NCI-H460 (cell line): ENCODE data around the gene LSP1. TPM values are rescaled to one million over a fixed set of nuclear protein-coding genes. Genes with fewer than 3 reads are reported as not detected.

Experiments used
- DNase-seq: peaks from one replicate; pipeline ENCODE4 v3.0.0-alpha.2; 2016; ENCODE audit warnings: low read depth; ENCODE audit errors: extremely low read depth
- total RNA-seq: library from RNA; depleted of rRNA; stranded (reverse); fragments of >200 nt; shearing (Covaris generic); gene quantifications from 2 replicates; pipeline ENCODE4 v1.2.3, GENCODE V29; 2014

The LSP1 gene
- total RNA-seq, 1 experiment from 2014 or later: not detected

DNA sequence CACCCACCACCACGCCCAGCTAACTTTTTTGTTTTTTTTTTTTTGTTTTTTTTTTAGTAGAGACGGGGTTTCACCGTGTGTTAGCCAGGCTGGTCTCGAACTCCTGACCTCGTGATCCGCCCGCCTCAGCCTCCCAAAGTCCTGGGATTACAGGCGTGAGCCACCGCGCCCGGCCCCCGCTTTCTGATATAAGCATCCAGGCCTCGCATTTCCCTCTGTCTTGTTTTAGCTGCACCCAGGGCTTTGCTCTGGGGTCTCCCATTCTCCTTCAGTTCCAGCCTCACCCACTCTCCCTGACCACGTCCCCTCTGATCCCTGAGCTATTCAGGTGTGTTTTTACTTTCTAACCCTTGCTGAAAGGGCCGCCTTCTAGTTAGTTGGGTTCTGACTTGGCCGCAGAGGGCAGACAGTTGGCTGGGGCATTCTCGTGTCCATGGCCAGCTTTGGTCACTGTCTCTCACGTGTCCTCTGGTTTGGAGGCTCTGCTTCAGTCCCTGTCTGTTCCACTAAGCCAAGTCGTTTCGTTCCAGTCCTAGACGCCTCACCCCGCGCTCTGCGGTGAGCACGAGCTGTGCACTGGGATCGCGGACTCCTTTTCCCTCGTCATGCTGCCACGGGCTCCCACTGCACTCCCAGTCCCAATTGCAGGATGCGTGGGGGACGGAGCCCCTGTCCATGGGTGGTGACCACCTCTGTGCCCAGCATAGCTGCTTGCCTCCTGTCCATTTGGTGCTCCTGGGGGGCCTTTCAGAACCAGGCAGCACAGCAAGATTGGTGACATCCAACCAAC, 60.6 kb downstream of the LSP1 start:
- DNase-seq: no peak

DNA sequence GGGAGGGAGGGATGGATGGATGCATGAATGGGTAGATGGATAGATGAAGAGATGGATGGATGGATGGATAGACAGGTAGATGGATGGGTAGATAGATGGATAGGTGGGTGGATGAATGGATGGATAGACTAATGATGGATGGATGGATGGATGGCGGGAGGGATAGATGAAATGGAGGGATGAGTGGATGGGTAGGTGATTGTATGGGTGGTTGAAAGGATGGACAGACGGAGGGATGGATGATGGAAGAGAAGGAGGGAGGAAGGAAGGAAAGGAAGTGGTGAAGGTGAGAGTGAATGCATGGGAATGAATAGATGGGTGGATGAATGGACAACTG, 62.9 kb downstream of the LSP1 start:
- no peak for DNase-seq

DNA sequence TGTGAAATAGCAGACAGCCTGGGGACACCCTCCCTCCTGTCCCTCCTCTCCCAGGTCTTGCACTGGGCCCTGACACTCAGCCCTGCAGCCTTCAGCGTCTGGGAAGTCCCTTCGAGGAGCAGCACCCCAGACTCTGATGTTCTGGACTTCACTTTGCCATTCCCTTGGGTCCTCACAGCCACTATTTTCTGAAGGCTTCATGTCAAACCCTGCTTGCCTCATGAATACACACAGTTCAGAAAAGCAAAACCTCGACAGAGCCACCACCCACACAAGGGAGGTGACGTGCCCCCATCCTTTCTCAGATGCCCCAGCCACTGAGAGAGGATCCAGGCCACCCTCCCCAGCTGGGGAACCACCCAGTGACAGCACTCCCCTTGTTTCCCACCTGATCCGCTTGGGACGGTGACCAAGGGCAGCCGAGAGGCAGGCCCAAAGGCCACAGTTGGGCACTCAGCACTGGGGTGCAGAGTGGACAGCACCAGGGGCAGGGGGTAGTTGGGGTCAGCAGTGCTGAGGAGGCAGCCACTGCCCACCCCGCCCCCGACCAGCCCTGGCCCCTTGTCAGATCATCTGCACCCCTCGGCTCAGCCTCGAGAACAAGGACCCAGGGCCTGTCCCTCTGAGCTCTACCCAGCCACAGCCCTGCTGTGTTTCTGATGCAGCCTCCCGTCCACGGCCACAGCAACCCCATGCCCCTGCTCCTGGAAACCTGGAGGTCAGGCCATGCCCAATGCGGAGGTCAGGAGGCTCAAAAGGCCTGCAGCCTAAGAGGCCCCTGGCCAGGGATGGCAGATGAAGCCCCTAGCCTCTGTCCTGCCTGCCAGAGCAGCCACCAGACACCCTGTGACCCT, 63.5 kb downstream of the LSP1 start:
- DNase-seq: no peak

DNA sequence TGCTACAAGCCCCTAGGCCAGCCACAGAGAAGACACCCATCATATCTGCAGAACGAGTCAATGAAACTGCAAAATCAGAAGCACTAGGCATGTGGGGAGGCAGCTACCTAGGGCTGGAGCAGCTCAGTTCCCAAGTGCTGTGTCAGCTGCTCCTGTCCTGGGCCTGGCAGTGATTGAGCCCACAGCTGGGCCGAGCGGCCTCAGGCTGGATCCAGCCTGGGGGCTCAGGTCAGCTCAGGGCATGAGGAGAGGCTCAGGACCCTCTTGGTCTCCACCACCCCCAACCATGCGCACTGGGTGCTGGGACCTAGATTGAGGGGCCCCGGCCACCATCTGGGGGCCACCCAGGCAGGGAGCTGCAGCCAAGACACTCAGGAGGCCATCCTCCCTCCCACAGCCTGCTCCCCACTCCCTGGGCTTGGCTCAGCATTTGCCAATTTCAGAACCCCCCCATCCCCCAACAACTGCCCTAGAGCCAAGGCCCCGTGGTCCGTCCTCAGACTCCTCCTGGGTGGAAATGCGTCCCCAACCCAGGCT, 64.2 kb downstream of the LSP1 start:
- no peak for DNase-seq

DNA sequence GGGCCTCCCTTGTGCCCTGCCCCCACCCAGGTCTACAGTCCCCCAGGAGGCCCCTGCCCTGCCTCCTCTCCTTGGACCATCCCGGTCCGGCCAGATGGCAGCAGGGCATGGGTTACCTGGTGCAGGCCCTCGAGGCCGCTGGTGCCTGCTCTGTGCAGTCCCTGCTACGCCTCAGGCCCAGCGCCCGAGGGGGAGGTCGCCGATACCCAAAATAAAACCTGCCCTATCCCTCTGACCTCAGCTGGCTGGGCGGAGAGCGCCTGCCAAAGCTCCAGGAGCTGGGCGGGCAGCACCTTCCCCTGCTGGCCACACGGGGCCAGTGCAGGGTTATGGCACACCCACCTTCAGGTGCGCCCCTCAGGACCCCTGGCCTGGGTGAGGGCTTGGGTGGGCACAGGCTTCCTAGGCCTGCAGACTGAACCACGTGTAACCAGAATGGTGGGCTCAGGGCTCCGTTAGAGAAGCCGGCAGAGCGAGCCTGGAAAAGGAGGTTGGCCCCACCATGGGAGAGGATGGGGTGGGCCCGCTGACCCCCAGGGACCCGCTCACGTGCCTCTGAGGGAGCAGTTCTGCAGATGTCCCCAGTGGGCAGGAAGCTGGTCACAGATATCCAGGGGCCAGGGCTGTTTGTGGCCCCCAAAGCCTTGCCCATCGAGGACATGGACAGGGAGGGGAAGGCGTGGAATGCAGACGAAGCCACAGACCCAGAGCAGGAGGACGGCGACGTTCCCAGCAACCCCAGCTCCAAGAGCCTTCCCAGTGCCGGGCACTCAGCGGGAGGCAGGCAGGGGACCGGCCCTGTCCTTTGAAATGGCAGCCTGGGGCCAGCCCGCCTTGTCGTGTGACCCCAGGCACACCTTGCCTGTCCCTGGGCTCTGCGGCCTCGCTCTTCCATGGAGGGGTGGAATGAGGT, 64.9 kb downstream of the LSP1 start:
- no peak for DNase-seq

DNA sequence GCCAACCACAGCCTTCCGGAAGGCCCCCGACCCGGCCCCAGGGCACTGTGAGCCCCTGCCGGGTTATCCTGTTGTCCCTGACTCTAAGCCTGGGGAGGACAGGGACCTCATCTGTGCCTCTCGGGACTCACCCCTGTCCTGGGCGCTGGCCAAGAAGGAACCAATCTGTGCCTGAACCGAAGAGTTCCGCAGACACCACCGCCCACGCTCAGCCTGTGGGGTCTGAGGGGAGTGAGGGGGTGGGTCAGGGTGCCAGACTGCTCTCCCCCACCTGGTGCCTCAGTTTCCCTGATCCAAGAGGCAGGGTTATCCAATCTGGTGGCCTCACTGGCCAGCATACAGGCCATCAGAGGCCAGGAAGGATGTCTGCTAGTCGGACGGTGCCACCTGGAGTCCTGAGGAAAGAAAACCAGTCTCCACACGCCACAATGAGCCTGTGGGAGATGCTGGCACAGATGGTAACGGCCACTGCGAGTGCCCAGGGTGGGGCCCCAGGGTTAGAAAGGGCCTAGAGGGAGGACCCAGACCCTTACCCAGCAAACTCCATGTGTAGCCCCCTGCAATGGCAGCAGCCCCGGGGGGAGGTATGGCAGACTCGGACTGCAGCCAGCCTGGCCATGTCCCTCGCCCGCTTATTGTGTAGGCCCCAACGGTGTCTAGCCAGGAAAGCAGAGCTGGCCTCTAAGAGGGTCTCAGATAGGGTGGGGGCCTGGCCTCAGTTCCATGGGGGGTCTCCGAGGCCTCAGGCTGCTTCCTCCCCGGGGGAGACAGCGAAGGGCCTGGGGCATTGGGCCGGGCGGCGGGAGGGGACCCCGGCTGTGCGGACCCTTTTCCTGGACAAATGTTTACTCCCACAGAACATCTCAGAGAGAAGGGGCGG, 65.8 kb downstream of the LSP1 start:
- DNase-seq: no peak

DNA sequence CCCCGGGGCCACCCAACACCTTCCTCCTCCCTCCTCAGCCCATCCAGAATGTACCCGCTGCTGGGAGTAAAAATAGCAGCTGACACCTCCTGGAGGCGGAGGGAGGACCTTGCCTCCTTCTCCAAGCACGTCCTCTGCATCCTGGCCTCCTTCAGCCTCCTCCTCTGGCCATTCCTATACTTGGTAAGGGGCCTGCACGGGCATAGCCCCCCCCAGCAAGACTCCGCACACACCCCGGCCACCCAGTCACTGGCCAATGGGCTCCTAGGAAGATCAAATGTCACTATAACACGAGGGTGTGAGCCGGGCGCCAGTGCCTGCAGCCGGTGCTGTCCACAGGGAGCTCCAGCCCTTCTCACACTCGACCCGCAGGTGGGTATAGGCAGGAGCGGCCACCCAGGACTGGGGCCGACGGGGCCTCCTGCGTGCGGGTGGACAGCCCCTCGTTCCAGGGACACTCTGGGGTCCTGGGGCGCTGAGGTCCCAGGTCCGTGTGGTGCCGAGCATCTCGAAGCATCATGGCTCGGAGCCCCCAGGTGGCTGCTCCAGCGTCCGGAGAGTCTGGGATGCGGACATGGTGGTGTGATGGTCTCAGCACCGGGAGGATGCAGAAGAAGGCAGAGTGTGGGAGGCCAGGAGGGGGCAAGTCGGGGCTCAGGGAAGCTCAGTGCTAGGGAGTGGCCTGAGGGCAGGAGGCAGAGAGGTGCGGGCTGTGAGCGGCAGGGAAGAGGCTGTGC, 66.7 kb downstream of the LSP1 start, which contains the start of gene TNNT3:
TSS of gene TNNT3 (plus strand) at position 313 of the 737 bp plus-strand sequence. CDS start 3,172 bp downstream, outside the sequence.
- no peak for DNase-seq

DNA sequence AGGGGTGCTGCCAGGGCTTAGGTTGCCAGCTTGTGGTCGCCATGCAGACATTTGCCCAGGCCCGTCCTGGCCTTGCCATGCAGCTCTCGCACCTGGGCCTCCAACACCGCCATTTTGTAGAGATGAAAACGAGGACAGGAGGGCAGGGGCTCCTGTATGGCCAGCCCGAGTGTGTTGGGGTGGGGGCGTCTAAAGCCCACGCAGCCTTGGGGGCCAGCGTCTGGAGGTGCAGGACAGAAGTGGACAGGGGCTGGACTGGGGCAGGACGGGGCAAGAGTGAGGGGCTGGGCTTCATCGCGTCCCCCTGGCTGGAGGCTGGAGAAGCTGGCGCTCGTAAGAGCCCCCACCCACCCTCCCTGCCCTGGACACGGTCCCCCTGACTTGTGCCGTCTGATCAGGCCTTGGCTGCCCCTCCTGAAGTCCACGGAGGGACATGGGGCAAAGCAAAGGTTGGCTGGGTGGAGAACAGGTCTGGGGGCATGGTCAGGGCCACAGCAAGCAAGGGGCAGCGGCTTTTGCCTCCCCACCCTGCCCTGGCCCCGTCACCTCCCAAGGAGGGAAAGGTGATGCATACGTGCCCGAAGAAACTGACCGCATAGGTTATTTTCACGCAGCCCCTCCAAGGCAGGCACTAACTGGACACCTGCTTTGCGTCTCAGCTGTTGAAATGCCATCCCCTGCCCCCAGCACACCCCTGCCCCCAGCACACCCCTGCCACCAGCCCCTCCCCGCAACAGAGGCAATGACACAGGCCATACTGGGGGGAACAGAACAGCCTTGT, 67.4 kb downstream of the LSP1 start:
- no peak for DNase-seq

DNA sequence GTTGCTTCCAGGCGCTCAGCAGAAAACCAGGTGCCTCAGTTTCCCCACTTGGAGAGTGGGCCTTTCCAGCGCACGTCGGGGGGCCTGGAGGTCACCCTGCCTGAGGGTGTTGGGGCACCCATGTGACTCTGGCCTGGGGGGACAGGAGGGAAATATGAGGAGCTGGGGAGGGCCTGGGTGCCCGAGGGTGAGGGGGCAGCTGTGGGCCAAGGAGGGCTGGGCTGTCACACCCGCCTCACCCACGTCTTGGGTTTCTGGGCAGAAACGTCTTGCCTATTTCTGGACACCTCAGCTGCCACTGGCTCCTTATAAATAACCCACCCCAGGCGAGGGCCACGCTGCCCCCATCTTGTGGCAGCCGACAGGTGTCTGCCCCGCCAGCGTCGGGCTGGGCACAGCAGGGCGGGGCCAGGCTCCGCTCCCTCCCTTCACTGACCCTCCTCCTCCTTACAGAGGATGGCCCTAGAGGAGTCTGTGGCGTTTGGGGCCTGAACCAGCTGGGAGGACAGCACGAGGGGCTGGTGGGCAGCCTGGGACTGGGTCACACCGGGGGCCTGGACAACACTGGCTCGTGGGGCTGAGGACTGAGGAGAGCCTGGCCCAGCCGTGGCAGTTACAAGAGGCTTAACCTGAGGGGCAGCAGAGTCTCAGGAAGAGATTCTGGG, 68.2 kb downstream of the LSP1 start:
- DNase-seq: no peak

DNA sequence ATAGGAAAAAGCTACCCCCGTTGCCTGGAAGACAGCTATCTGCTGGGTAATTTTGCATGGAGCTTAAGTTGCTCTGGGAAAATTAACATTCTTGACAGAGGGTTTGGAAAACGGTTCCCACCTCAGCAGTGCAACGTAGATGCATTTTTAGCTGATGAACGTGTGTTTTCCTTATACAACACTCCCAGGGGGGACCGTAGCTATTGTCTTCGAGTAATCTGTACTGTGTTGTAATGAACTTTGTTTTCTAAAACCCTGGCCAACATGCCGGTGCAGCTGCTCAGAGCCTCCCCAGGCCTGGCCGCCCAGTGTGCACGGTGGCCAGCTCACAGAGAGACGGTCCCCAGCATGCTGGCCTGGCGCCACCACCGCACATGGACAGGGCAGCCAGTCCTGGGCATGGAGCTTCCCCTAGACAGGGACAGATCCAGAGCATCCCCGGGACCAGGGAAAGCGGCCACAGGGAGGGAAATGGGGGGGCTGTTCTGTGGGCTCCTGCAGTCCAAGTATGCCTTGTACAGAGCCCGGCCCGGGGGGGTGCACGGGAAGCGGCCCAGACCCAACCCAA, 68.8 kb downstream of the LSP1 start:
- DNase-seq: no peak

DNA sequence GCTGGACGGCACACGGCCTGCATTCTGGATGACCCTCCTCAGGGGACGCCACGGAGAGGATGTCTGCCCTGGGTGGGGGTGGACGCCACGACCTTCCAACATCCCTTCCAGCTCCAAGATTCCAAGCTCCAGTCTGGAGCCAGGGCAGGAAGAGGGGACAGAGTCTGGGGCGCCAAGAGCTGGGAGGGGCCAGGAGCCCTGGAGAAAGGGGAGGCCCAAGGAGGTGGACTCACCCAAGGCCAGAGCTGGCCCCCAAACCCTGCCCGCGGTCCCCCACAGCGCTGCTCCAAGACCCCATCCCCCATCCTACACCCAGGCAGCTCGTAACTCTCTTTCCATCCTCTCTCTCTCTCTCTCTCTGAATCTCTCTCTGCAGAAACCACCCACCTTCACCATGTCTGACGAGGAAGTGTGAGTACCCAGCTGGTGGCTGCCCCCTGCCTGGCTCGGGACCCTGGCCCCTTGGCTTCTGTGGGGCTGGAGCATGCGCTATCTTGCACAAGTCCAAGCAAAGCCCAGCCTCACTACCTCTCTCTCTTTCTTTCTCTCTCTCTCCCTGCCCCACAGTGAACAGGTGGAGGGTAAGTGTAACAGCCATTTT, 69.7 kb downstream of the LSP1 start:
- no peak for DNase-seq

DNA sequence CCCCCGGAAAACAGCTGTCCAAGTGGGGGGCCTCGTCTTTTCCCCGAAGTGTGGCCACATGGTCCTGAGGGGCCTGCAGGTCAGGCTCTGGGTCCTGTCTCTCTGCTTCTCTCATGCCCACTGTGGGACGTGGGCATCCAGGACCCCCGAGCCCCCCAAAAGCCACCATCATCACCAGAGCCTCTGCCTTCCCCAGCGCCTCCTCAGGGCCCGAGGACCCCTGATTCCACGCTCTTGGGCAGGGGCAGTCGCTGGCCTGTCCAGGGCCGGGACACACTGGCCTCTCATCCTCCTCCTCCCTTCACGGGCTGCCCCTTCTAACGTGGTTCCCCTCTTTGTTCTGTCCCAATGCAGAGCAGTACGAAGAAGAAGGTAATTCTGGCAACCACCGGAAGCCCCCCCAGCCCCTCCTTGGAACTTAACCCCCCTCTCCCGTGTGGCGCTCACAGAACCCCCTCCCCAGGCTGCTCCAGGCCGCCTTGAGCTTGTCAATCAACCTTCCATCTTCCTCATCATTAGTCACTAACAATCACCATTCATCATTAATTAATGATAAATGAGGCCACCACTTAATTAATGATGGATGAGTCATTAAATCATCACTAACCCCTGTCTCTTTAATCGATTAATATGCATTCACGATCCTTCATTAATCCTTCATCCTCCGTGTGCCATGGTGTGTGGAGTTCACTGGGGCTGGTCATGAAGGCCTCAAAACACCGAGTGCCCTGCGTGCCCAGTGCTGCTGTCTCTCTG, 70.5 kb downstream of the LSP1 start:
- no peak for DNase-seq

DNA sequence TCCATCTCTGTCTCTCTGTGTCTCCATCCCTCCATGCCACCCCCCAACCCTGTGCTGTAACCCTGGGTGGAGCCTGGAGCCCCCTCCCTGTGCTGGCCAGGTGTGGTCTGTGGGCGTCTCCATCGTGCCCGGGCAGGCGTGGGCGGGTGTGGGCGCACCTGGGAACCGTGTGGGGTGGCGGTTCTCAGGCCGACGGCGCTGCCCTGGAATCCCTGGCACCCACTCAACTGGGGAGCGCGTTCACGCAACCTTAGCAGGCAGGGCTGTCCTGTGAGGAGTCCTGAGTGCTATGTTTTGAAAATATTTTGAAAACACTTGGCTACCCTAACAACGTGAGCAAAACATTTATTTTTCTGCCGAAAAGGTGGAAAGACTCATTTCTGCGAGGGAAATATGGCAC, 71.3 kb downstream of the LSP1 start:
- DNase-seq: no peak

DNA sequence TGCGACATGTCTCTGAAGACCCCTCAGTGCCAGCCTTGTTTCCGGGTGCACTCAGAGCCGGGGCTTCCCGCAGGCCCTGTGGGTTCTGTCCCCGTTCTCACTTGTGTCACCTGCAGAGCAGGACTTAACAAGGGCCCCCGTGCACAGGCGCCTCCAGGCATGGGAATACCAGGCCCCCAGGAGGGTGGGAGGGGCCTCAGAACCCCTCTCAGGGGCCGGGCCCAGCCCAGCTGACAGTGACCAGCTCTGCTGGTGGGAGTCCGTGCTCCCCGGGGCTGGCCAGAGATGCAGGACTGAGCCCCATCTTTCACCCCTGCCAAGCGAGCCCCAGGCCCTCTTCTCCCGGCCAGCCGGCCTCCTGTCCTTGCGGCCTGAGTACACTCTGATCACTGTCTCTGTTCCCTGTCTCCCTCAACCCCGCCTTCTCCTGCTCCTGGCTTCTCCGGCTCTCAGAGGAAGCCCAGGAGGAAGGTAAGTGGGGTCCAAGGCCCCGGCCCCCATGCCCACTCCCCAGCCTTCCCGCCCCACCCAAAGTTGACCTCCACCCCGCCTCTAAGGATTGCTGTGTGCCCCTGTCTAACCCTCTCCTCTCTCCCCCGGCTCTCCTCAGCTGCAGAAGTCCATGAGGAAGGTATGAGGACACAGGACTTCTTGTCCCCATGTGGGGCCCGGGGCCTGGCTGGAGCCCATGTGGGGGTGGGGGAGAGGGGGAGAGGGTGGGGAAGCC, 71.9 kb downstream of the LSP1 start:
- DNase-seq: no peak

DNA sequence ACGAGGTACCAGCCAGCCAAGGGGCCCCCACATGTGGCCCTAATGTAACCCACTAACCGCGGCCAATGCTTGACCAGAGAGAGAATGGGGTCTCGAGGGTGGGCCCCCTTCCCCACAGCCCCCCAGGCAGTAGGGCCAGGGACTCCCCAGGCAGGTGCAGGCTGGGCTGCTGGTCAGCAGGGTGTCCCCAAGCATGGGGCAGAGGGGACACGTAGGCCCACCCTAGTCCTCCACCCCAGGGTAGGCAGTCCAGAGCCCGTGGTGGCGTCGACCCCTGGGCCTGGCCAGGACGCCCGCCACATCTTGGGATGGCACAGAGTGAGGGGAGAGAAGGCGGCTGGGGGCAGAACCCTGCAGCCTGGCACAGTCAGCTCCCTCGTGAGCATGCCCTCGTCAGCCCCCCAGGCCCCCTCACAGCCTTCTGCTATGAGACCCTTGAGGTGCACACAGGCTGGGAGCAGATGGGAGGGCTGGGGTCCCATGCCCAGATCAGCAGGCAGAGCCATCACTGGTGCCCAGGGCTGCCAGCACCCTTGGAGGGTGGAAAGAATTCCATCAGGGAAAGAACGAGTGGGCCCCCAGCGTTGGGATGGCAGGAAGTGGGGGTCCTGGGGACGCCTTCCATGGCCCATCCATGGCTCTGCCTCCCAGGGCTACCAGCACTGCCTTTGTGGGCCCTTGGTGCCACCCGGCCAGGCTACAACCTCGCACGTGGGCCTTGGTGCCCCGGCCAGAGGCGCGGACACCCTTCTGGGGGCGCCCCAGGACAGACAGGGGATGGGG, 72.7 kb downstream of the LSP1 start:
- no peak for DNase-seq
